GM21360 (cell line): Measurements from ENCODE around the gene OR10H1.
"Not testable (repeated sequence)": the region's sequence is repeated elsewhere in the genome, so short reads cannot be mapped to it uniquely, and the experiment has no call there.

Experiments used
- ATAC-seq: cut with Tn5 transposase; IDR thresholded peaks from one replicate; pipeline ENCODE4 v1.9.1; 2021; ENCODE audit warnings: mild to moderate bottlenecking, moderate library complexity; ENCODE audit not compliant: unreplicated experiment

OR10H1 gene

GRCh38 chr19:15776264-15776663 lies 39.2 kb downstream of the OR10H1 start:
- ATAC-seq: no peak

GRCh38 chr19:15775249-15775648 lies 40.2 kb downstream of the OR10H1 start:
- no peak for ATAC-seq

GRCh38 chr19:15774159-15774558 lies 41.3 kb downstream of the OR10H1 start:
- not testable (repeated sequence) for ATAC-seq

- ATAC-seq: no peak
Observed at GRCh38 chr19:15769586-15769985, 45.9 kb downstream of the OR10H1 start.

- ATAC-seq: no peak
Observed at GRCh38 chr19:15759962-15760565, 55.4 kb downstream of the OR10H1 start.

GRCh38 chr19:15758379-15758778 lies 57.1 kb downstream of the OR10H1 start:
- ATAC-seq: no peak
